Spleen (tissue), 7 donors: ENCODE data around the gene TSHZ3.

Experiments
- CTCF ChIP-seq, 11 experiments: fragments of 200-600 bp in 7 of 11; fragments of 450-650 bp in 4 of 11; sonication (generic) in 4 of 11; IDR thresholded peaks in 8 of 11; conservative IDR thresholded peaks in 3 of 11; 1 replicate in 7 of 11; 2 replicates in 4 of 11; pipeline versions ENCODE4 v1.4.0 to v1.8.0; 2016 to 2021; ENCODE audit warnings: antibody characterized with exemption in 11 of 11, inconsistent platforms in 4 of 11, mild to moderate bottlenecking in 1 of 11
- POLR2A ChIP-seq, 3 donors: fragments of 450-650 bp; IDR thresholded peaks; one replicate each; pipeline ENCODE4 v1.5.1; 2017; ENCODE audit warnings: antibody characterized with exemption in 3 of 3, mild to moderate bottlenecking in 1 of 3
- POLR2AphosphoS5 ChIP-seq, 3 donors: sonication (generic); formaldehyde crosslinking; IDR thresholded peaks; one replicate each; pipeline ENCODE4 v1.5.1; 2017; ENCODE audit warnings: antibody characterized with exemption in 3 of 3
- donor health status: DM: no; HTN: no; CAD: no; lungs with moderate emphysema.
- donor health status: DM: no; HTN: no; CAD: no.
- donor health status: DM: no; HTN: no; CAD: no.

GRCh38 chr19:31310432-31311133 lies 38.7 kb downstream of the TSHZ3 start:
- TF ChIP-seq CTCF (IDR thresholded peaks at IDR 0.05 in 8 of 11, conservative IDR thresholded peaks at IDR 0.05 in 3 of 11) (no peak), POLR2A (IDR thresholded peaks at IDR 0.05) (no peak), POLR2AphosphoS5 (IDR thresholded peaks at IDR 0.05) (no peak)
